Measurements from ENCODE around the gene SRRT.
A peak's percentile ranks its signal among the peaks of the same experiment; 100 is the strongest.

Gene SRRT

GRCh38 chr7:100880645-100881044 lies 5.7 kb downstream of the SRRT start:
- DNase-seq (ENCODE audit: extremely low read depth in 1 of 2, low read depth in 1 of 2) = no peak

GRCh38 chr7:100881136-100881535 lies 6.2 kb downstream of the SRRT start:
- no peak for DNase-seq (ENCODE audit: extremely low read depth in 1 of 2, low read depth in 1 of 2)

- DNase-seq (ENCODE audit: extremely low read depth in 1 of 2, low read depth in 1 of 2) = no peak
Observed at GRCh38 chr7:100882201-100882600, 7.3 kb downstream of the SRRT start.

- DNase-seq (ENCODE audit: extremely low read depth in 1 of 2, low read depth in 1 of 2) = no peak
Observed at GRCh38 chr7:100882785-100883526, 8.1 kb downstream of the SRRT start.

- no peak for DNase-seq (ENCODE audit: extremely low read depth in 1 of 2, low read depth in 1 of 2)
Observed at GRCh38 chr7:100884736-100885439, 10.0 kb downstream of the SRRT start.

GRCh38 chr7:100885440-100886141 lies 10.7 kb downstream of the SRRT start:
- no peak for DNase-seq (ENCODE audit: extremely low read depth in 1 of 2, low read depth in 1 of 2)

- no peak for DNase-seq (ENCODE audit: extremely low read depth in 1 of 2, low read depth in 1 of 2)
Observed at GRCh38 chr7:100886142-100886935, 11.4 kb downstream of the SRRT start.

GRCh38 chr7:100886936-100887515 lies 12.1 kb downstream of the SRRT start:
- DNase-seq (ENCODE audit: extremely low read depth in 1 of 2, low read depth in 1 of 2) = no peak

GRCh38 chr7:100887516-100888290 lies 12.8 kb downstream of the SRRT start:
- peak in 1 of 2 donors; percentile 43 for DNase-seq (ENCODE audit: extremely low read depth in 1 of 2, low read depth in 1 of 2)

GRCh38 chr7:100888291-100888987 lies 13.5 kb downstream of the SRRT start:
- DNase-seq (ENCODE audit: extremely low read depth in 1 of 2, low read depth in 1 of 2) = no peak

- no peak for DNase-seq (ENCODE audit: extremely low read depth in 1 of 2, low read depth in 1 of 2)
Observed at GRCh38 chr7:100888988-100889750, 14.3 kb downstream of the SRRT start, which contains the start of gene UFSP1. TSS of gene UFSP1 (minus strand) at chr7:100889715. CDS start at chr7:100889271, 444 bp downstream.

GRCh38 chr7:100890653-100891567 lies 16.0 kb downstream of the SRRT start:
- DNase-seq (ENCODE audit: extremely low read depth in 1 of 2, low read depth in 1 of 2) = no peak

- no peak for DNase-seq (ENCODE audit: extremely low read depth in 1 of 2, low read depth in 1 of 2)
Observed at GRCh38 chr7:100891568-100892247, 16.8 kb downstream of the SRRT start.

GRCh38 chr7:100892364-100893317 lies 17.7 kb downstream of the SRRT start:
- DNase-seq (ENCODE audit: extremely low read depth in 1 of 2, low read depth in 1 of 2) = no peak

GRCh38 chr7:100893318-100893895 lies 18.5 kb downstream of the SRRT start:
- DNase-seq (ENCODE audit: extremely low read depth in 1 of 2, low read depth in 1 of 2) = no peak
